GM10266 (cell line): ENCODE results near the gene METTL6.

Source experiments
- DNase-seq: peaks from one replicate; pipeline ENCODE4 v3.0.0; 2012; ENCODE audit errors: extremely low spot score
- CTCF ChIP-seq: IDR thresholded peaks from 2 replicates; pipeline ENCODE4 v1.5.1; 2012; ENCODE audit warnings: mild to moderate bottlenecking, low read depth; ENCODE audit not compliant: control insufficient read depth, insufficient read depth; ENCODE audit errors: missing control alignments

The METTL6 gene

GRCh38 chr3:15361494-15362214, 65.7 kb downstream of the METTL6 start:
- peak; percentile 79 for DNase-seq
- no peak for TF ChIP-seq CTCF

- TF ChIP-seq CTCF = no peak
- DNase-seq = no peak
Observed at GRCh38 chr3:15360788-15361493, 66.4 kb downstream of the METTL6 start.
